Astrocyte of the cerebellum (primary cell): ENCODE results near the gene KLK2.

Experiments
- DNase-seq: peaks from one replicate; pipeline ENCODE4 v3.0.0-alpha.2; 2011; ENCODE audit warnings: low read depth
- H3K4me3 ChIP-seq: 2 replicates; pipeline ENCODE4 v1.5.1; 2011; ENCODE audit warnings: mild to moderate bottlenecking, low read depth, low read length, moderate library complexity
- in situ Hi-C: cut with HindIII; loops from 2 replicates; pipeline ENCODE4 v1.10.0; 2017; ENCODE audit warnings: low sequenced_read_pairs
- TF ChIP-seq, protein P1 (sequence below): IDR thresholded peaks from 2 replicates; pipeline ENCODE4 v1.5.1; 2012; ENCODE audit warnings: low read length, low read depth, moderate library complexity, mild to moderate bottlenecking; ENCODE audit errors: missing control alignments

Gene KLK2

DNA sequence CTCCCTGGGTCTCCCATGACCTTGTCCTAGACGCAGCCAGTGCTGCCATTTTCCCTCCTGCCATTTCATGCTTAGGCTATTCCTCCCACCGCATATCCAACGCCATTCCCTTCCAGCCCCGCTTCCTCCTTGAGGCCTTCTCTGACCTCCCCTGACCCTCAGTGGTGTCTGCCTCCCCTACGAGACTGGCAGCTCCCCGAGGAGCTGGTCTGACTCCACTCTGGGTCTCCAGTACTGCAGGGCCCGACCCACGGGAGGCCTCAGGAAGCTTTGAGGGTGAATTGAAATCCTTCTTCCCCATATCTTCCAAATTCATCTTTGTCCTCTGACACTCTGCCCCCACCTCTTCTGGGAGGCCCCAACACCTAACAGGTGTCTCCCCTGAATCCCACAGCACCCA lies 40.6 kb upstream of the KLK2 start:
- TF ChIP-seq, protein P1, sequence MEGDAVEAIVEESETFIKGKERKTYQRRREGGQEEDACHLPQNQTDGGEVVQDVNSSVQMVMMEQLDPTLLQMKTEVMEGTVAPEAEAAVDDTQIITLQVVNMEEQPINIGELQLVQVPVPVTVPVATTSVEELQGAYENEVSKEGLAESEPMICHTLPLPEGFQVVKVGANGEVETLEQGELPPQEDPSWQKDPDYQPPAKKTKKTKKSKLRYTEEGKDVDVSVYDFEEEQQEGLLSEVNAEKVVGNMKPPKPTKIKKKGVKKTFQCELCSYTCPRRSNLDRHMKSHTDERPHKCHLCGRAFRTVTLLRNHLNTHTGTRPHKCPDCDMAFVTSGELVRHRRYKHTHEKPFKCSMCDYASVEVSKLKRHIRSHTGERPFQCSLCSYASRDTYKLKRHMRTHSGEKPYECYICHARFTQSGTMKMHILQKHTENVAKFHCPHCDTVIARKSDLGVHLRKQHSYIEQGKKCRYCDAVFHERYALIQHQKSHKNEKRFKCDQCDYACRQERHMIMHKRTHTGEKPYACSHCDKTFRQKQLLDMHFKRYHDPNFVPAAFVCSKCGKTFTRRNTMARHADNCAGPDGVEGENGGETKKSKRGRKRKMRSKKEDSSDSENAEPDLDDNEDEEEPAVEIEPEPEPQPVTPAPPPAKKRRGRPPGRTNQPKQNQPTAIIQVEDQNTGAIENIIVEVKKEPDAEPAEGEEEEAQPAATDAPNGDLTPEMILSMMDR: no peak
- DNase-seq: no peak
- no peak overlapping the region for H3K4me3 ChIP-seq
- in situ Hi-C loops: no loop called here

DNA sequence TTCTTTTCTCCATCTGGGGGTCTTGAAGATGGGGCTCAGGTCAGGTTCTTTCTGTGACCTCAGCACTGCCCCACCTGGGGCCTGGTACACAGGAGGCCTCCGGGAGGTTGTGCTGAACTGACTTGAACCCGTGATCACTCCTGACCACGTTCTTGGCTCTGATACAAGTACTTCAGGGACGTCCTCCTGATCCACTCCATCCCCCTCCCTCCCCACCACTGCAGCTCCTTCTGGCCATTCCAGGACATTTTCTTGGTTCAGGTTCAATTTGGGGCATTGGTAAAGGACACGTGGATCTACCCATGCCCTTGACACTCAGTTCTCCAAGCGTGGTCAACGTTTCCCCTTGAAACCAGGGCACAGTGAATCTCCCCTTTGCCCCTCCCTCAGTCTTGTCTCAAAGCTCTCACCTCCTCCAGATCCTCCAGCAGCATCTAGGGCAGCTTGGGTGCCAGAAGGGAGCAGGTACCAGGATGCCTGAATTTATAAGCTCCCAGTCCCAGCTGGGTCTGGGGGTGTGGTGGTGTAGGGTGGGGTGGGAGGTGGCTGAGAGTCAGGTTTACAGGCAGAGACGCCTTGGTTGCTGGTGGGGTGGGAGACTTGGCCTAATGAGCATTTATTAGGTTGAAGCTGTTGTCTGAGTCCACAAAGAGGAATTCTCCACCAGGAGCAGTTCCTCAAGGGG lies 40.0 kb upstream of the KLK2 start, which contains the start of gene KLK15:
Gene KLK15 (minus strand): TSS at position 458 of the 685 bp plus-strand sequence. CDS start 2,082 bp downstream, outside the sequence.
- TF ChIP-seq, protein P1: no peak
- H3K4me3 ChIP-seq: no peak within 1 kb of the TSS
- DNase-seq: no peak
- in situ Hi-C loops: no loop called here

DNA sequence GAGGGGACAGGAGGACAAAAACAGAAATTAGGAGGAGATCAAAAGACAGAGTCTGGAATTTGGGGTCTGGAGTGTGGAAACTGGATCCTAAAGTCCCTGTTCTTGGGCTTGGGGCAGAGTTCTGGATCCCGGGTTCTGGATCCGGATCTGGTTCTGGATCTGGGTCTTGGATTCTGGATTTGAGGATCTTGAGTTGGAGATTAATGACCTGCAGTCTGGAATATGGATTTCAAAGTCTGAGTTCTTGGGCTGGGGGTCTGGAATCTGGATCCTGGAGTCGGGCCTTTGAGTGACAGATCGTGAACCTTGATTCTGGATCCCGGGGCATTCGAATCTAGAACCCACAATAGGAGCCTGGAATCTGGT lies 39.5 kb upstream of the KLK2 start:
- in situ Hi-C loops: no loop called here
- DNase-seq: no peak
- H3K4me3 ChIP-seq: no peak overlapping the region
- TF ChIP-seq, protein P1: no peak

DNA sequence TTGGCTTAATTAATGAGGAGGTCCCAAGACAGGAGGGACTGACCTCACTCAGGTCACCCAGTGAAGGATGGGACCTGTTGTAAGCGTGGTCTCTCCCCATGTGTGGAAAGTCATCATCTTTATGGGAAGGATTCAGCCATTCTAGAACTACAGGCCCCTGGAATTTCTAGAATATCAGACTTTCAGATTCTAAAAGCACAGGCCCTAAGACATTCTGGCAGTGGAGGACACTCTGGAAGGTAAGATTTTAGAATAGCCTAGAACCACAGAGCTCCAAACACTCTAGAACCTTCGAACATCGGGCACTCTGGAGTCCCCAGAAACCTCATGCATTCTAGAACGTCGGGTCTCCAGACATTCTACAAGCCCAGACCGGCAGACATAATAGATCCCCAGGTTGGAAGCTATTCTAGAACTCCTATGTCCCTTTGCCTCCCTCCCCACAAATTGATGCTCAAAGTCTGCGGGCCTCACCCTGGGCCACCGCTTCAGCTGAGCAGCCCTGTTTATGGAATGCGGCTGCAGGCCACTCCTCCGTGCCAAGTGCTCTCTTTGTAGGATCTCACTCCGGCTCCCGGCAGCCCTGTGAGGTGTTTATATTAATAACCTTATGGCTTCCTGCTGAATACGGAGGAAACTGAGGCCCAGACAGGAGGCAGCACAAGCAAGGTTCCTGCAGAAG lies 38.0 kb upstream of the KLK2 start:
- DNase-seq: no peak
- peak overlapping the region; percentile 49 for H3K4me3 ChIP-seq
- in situ Hi-C loops: no loop called here
- TF ChIP-seq, protein P1: no peak

DNA sequence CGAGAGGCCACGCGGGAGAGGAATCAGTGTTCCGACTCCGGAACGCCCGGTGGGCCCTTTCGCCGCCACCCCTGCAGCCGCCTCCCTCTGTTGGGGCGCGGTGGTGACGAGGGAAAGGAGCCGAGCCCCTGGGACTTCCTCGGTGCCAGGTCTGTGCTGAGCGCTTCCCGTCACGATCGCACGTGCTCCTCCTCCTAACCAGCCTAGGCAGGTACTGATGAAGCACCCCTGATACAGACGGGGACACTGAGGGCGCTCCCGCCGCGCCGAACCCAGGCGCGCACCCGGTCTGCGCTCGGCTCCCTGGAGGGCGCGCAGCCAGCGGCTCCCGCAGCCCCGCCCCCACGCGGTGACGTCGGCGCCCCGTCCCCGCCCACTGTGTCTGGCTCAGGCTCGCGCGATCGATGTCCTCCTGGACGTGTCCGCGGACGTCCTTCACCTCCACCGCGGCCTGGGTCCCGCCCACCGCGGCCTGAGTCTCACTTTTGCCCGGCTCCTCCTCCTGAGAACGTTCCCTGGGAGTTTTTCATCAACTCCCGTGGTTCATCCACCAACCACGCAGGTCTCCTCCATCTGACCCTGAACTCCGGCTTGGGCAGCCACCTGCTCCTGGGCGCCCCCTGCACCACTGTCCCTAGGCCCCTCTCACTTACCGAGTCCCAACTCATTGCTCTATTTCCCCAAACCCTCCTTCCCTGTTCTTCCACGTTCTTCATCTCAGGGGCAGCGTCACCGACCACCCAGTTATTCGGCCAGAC lies 37.3 kb upstream of the KLK2 start:
- TF ChIP-seq, protein P1: no peak
- H3K4me3 ChIP-seq: peak overlapping the region; percentile 49
- in situ Hi-C loops: no loop called here
- no peak for DNase-seq

DNA sequence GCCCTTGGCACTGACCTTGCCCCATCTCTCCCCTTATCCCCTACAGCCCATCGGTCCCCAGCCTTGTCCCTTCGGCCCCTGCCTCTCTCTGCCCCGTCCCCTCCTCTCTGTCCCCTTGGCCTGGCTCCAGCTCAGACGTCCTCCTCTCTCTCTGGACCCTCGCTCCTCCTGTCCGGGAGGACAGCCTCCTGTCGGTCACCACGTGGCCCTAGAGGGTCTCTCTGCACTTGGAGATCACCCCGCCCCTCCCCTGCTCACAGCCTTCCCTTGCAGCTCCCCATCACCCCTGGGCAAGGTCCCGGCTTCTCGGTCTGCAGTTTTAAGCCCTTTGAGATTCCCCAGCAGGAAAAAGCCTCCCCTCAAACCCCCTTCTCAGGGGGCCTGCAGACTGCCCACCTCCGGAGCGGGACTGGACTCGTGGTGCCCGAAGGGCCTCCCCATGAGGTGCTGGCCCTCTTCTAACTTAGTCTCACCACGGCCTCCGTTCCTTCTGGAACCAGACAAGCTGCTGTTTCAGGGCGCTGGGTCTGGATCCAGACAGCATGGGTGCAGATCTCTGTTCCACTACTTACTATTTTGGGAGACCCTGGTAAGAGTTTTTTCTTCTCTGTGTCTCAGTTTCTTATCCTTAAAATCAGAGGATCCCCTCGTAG lies 36.6 kb upstream of the KLK2 start:
- H3K4me3 ChIP-seq: no peak overlapping the region
- in situ Hi-C loops: no loop called here
- no peak for DNase-seq
- TF ChIP-seq, protein P1: no peak
